ENCODE results near the gene KCNJ3.

- no peak for TF ChIP-seq CTCF (IDR thresholded peaks at IDR 0.05)
- TF ChIP-seq EZH2 (IDR thresholded peaks at IDR 0.05; ENCODE audit: borderline replicate concordance, insufficient read depth, low read depth, low read length, poor library complexity, severe bottlenecking) = no peak
Measured at GRCh38 chr2:154706660-154707059, 8.2 kb downstream of the KCNJ3 start.

Data from B cell (primary cell).